Femur (tissue), 1 donor: ENCODE data around the gene CKM.
"Not testable (repeated sequence)": the region's sequence is repeated elsewhere in the genome, so short reads cannot be mapped to it uniquely, and the experiment has no call there.

Experiments
- DNase-seq: peaks from one replicate; pipeline ENCODE4 v3.0.0-alpha.2; 2017

Gene CKM

GRCh38 chr19:45315304-45315703 lies 7.4 kb downstream of the CKM start:
- no peak for DNase-seq

GRCh38 chr19:45314708-45315245 lies 7.9 kb downstream of the CKM start:
- DNase-seq: no peak

GRCh38 chr19:45312285-45312684 lies 10.4 kb downstream of the CKM start:
- not testable (repeated sequence) for DNase-seq

- DNase-seq: peak; percentile 81
Measured at GRCh38 chr19:45311621-45312020, 11.1 kb downstream of the CKM start.

GRCh38 chr19:45309322-45309721 lies 13.4 kb downstream of the CKM start:
- DNase-seq: not testable (repeated sequence)

DNA sequence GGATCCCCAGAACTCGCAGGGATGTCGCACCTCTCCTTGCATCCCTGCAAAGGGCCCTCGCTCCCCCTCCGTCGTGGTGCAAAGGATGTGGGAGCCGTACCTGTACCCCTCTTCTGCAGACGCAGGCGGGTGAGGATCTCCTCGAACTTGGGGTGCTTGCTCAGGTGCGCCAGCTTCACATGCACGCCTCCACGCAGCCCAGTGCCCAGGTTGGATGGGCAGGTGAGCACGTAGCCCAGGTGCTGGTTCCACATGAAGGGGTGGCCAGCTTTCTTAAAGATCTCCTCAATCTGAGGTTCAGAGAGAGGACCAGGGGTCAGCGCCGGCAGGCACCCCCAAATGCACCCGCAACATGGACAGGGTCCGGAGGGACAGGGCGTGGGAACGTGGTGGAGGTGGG lies 15.3 kb downstream of the CKM start:
- no peak for DNase-seq

- DNase-seq: peak; percentile 73
Measured at GRCh38 chr19:45306518-45307027, 16.1 kb downstream of the CKM start.

- no peak for DNase-seq
Measured at GRCh38 chr19:45306040-45306439, 16.6 kb downstream of the CKM start.

DNA sequence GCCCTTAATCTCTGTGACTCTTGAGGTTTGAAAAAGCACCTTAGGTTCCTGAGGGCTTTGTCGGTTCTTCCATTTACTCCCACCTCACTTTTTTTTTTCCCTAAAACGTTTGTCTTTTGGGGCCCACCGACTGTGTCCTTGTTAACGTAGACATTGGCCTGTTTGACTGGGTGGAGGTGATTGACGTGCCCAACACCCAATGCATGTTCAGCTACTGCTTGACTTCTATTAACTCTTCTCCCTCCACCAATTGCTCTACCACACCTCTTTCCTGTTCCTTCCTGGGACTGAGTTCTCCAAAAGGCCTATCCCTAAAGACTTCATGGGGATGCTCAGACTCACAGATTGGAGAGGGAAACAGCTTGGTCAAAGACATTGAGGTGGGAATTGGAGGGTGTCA lies 17.3 kb downstream of the CKM start:
- DNase-seq: no peak

GRCh38 chr19:45305007-45305406 lies 17.7 kb downstream of the CKM start:
- DNase-seq: no peak

DNA sequence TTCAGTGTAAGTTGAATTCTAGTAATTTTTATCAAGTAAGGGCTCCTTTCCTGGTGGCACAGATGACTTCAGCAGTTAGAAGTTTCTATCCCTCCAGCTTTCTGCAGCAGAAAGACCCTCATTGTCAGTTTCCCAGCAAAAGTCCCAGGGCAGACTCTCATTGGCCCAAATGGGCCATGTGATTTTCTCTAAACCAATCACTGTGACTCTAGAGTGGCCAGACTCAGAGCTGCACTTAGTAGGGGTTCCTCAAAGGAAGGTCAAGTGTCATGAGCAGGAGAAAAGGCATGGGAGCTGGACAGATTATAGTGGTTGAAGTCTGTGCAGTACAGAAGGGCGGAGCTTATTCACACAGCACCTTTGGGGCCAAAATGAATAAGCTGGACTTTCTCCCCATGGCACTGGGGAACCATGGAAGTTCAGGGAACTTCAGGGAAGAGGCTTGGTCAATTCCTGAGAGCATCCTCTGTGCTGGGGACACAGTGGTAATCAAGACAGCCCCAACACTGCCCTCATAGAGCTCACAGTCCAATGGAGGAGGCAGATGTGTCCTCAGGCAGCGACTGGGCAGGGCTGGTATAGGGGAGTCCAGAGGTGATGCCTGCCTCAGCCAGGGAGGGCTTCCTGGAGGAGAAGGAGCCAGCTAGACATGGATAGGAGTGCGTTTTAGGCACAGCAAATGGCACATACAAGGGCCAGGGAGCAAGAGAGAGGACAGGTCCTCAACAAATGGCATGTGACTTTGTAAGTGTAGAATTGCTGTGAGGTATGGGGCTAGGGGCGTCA lies 18.3 kb downstream of the CKM start:
- no peak for DNase-seq

DNA sequence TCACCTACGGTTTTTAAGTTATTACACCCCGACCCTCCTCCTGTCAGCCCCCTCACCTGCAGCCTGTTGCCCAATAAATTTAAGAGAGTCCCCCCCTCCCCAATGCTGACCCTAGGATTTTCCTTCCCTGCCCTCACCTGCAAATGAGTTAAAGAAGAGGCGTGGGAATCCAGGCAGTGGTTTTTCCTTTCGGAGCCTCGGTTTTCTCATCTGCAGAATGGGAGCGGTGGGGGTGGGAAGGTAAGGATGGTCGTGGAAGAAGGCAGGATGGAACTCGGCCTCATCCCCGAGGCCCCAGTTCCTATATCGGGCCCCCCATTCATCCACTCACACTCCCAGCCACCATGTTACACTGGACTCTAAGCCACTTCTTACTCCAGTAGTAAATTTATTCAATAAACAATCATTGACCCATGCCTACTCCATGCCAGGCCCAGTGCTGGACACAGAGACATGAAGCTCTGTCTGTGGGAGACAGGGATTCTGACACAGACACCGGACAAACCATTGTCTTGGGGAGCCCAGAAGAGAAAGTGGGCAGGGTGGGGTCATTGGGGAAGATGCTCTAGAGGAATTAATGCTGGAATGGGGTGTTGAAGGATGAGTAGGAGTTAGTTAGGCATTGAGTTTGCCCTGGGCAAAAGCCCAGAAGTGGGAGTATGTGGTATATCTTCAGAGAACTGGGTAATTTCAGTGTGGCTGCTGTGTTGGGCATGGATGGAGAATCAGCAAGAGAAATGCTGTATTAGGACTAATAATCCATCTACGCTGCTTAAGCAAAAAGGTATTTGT lies 19.2 kb downstream of the CKM start:
- DNase-seq: no peak

GRCh38 chr19:45302416-45302815 lies 20.3 kb downstream of the CKM start:
- no peak for DNase-seq

DNA sequence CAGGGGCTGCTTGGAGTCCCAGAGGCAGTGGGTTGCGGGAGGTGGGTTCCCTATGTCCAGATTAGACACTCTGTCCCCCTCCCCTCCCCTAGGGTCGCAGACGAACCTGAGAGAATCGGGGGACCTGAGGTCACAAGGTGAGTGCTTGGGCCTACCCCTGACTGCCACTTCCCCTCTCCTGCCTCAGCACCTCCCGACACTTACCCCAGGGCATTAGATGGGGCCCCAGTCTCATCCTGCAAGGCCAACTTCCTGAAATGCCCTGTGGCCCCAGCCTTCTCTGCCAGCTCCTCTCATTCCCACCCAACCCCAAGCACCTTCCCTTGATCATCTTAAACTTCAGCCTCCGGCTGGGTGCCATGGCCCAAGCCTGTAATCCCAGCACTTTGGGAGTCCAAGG lies 23.0 kb downstream of the CKM start:
- no peak for DNase-seq

GRCh38 chr19:45298264-45298663 lies 24.4 kb downstream of the CKM start:
- DNase-seq: no peak

GRCh38 chr19:45297674-45298073 lies 25.0 kb downstream of the CKM start:
- DNase-seq: no peak

GRCh38 chr19:45296355-45296754 lies 26.3 kb downstream of the CKM start:
- no peak for DNase-seq

- DNase-seq: no peak
Measured at GRCh38 chr19:45295873-45296272, 26.8 kb downstream of the CKM start.

DNA sequence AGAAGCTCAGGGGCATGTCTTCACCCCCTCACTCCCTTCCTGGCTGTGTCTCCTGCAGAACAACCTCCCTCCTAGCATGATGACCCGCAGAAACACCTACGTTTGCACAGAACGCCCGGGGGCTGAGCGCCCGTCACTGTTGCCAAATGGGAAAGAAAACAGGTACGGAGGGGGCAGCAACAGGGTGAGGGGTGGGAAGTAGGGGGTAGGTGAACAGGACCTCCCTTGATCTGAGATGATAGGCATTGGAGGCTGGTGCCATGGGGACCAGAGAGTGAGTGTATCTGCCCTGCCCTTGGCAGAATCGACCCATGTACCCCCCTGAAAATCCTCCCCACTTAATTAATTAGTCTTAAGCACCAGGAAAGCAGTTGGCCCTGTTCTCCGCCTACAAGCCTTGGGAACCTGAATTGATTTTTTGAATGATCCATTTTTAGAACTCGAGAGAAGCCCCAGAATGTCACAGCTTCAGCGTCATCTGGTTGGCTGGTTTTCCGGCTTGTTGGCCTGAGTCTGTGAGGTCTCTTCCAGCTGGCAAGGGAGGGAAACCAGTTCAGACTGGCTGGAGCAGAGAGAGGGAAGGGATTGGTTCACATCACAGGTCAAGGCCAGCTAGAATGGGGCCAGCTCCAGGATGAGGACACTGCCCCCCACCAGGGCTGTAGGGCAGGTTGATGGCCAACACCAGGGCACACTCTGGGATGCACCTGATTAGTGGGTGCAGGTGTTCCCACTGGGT lies 28.2 kb downstream of the CKM start:
- peak; percentile 56 for DNase-seq

DNA sequence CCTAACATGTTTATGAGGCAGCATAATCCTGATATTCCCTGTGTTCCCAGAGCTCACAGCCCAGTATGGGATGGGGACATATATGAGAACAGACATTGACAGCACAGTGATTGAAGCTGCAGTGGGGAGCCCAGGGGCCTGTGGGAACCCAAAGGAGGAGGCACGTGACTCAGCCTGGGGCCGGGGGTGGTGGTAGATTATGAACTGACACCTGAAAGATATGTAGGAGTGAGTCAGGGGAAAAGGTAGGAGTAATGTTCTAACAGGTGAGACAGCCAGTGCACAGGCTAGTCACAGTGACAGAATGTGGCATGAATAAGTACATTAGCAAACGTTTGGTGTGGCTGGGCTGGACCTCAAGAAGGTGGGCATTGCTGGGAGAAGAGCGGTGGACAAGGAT lies 29.0 kb downstream of the CKM start:
- DNase-seq: no peak

- no peak for DNase-seq
Measured at GRCh38 chr19:45291834-45292233, 30.8 kb downstream of the CKM start.

DNA sequence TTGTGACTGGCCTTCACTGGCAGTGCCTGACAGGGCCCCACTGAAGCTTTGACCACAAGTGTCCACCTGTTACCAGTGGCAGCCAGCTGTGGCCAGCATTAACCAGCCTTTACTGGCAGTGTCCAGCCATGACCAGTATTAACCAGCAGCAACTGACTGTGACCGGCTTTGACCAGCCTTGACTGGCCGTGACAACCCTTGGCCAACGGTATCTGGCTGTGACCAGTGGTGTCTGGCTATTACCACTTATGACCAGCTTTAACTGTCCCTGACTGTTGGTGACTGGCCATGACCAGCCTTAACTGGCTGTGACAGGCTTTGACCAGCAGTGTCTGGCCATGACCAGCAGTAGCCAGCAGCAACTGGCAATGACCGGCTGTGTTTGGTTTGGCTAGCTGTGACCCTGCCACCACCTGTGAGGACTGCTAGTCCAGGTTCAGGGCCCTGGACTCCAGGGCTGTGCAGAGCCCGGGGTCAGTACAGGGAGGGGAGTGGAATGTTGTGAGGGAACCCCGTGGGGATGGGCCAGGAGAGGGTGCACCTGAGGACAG lies 32.2 kb downstream of the CKM start:
- DNase-seq: no peak
